ENCODE measurements around the gene IDH3B.

IDH3B gene

DNA sequence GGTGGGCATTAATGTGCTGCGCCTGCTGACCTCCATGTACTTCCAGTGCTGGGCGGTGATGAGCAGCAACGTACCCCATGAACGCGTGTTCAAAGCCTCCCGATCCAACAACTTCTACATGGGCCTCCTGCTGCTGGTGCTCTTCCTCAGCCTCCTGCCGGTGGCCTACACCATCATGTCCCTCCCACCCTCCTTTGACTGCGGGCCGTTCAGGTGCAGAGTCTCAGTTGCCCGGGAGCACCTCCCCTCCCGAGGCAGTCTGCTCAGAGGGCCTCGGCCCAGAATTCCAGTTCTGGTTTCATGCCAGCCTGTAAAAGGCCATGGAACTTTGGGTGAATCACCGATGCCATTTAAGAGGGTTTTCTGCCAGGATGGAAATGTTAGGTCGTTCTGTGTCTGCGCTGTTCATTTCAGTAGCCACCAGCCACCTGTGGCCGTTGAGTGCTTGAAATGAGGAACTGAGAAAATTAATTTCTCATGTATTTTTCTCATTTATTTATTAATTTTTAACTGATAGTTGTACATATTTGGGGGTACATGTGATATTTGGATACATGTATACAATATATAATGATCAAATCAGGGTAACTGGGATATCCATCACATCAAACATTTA is 46.8 kb downstream of the IDH3B start:
- DNase-seq (ENCODE audit: low read depth), result no peak

DNA sequence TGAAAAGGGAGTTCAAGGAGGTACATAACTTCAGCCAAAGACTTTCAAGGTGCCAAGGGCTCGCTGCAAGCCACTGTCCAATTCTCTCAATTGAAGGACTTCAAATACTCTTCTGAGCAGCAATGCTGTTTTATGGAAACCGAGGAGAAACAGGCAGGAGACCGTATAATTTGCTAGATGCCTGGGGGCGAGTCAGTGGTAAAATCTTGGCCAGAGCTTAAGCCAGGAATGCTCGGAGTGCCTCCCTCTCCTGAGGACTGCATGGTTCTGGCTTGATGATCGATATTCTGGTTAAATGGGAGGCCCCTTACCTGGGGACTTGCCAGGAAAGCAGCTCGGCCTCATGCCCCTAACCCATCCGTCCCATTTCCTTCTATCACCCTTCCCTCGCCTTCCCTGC is 47.4 kb downstream of the IDH3B start:
- DNase-seq (ENCODE audit: low read depth), result no peak

DNA sequence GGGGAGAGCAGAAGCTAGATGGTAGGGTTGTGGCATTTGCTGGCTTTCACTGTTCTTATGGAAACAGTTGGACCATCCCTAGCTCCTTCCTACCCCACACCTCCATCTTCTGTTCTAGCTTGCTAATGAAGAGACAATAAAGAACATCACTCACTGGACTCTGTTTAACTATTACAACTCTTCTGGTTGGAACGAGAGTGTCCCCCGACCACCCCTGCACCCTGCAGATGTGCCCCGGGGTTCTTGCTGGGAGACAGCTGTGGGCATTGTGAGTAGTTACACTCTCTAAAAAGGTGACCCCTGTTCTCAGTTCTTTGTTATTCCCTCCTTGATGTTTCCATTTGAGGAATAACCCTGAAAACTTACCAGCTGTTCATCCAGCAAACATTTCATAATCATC is 51.9 kb downstream of the IDH3B start:
- DNase-seq (ENCODE audit: low read depth), result no peak

DNA sequence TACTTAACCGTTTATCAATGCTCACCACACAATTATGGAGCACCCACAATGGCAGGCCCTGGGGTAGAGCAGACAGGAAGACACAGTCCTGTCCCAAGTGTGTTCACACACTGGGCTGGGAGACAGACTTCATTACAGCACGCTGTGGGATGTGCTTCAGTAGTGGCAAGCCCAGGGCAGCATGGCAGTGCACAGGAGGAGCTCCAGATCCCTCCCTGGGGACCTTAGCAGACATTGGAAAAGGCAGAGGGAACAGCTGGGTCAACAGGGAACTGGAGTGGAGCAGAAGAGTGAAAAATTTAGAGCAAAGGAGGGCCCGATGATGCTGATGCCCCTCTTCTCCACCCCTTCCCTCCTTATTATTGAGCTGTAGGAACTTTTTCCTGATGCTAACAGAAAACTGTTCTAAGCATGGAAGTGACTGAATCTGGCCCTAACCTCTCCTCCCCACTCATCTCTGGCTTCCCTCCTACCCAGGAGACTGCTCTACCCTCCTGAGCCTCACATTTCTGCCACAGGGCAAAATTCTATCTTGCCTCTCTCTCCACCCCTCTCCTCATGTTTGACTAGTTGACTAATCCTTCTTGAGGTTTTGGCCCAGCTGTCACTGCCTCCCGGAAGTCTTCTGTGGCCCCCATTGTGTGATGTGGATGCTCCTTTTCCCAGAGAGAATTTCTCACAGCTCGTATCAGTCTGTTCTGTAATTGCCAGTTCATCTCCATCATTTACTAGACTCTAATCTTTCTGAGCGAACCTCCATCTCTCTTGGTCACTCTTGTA is 52.9 kb downstream of the IDH3B start:
- no peak for DNase-seq (ENCODE audit: low read depth)

DNA sequence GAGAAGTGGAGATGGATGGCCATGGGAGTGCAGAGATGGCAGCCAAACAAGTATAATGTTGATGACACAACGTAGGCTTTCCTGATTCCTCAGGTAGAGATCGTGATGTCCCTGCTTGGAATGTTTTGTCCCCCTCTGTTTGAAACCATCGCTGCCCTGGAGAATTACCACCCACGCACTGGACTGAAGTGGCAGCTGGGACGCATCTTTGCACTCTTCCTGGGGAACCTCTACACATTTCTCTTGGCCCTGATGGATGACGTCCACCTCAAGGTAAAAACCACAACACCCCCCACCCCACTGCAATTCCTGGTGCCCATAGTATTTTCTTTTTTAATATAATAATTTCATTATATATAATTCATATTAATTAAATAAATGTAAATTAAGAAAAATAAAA is 53.7 kb downstream of the IDH3B start:
- DNase-seq (ENCODE audit: low read depth), result no peak

Data from GM04503 (cell line).